Activated CD4-positive, alpha-beta memory T cell treated with anti-CD3 and anti-CD28 coated beads for 36 hours (primary cell): ENCODE results near the gene RNF167. TPM values are rescaled to one million over a fixed set of nuclear protein-coding genes. Genes with fewer than 3 reads are reported as not detected.

Source experiments
- CTCF ChIA-PET: fragments of 350-600 bp; sonication (Branson Sonifier 250); formaldehyde crosslinking; loops from one replicate; lab custom pipeline; 2021; ENCODE audit warnings: antibody characterized with exemption, inconsistent platforms; lab: Charles Lee
- POLR2A ChIA-PET: fragments of 350-600 bp; sonication (Branson Sonifier 250); formaldehyde crosslinking; loops from one replicate; lab custom pipeline; 2021; ENCODE audit warnings: antibody characterized with exemption; lab: Charles Lee
- DNase-seq: peaks from one replicate; pipeline ENCODE4 v3.0.0-alpha.2; 2020
- H3K27ac Mint-ChIP-seq: one replicate; pipeline ENCODE4 v1.8.0; 2021; ENCODE audit warnings: mixed read lengths
- H3K27me3 Mint-ChIP-seq: one replicate; pipeline ENCODE4 v1.8.0; 2021; ENCODE audit warnings: mixed read lengths
- H3K36me3 Mint-ChIP-seq: one replicate; pipeline ENCODE4 v1.8.0; 2021; ENCODE audit warnings: mixed read lengths
- H3K4me1 Mint-ChIP-seq: one replicate; pipeline ENCODE4 v1.8.0; 2021; ENCODE audit warnings: low read depth, mixed read lengths
- H3K4me3 Mint-ChIP-seq: one replicate; pipeline ENCODE4 v1.8.0; 2021; ENCODE audit warnings: mild to moderate bottlenecking, mixed read lengths
- H3K9me3 Mint-ChIP-seq: one replicate; pipeline ENCODE4 v1.8.0; 2021; ENCODE audit warnings: mixed read lengths
- intact Hi-C: fragments of 100-400 bp; cut with micrococcal nuclease; formaldehyde crosslinking; loops from one replicate; pipeline ENCODE4 v1.15.1; 2023
- total RNA-seq, 2 experiments: library from RNA; stranded (reverse); gene quantifications; one replicate each; pipeline ENCODE4 v1.2.3, GENCODE V29; 2021

Gene RNF167
- total RNA-seq, 2 experiments from 2014 or later, result 130 to 157 TPM

DNA sequence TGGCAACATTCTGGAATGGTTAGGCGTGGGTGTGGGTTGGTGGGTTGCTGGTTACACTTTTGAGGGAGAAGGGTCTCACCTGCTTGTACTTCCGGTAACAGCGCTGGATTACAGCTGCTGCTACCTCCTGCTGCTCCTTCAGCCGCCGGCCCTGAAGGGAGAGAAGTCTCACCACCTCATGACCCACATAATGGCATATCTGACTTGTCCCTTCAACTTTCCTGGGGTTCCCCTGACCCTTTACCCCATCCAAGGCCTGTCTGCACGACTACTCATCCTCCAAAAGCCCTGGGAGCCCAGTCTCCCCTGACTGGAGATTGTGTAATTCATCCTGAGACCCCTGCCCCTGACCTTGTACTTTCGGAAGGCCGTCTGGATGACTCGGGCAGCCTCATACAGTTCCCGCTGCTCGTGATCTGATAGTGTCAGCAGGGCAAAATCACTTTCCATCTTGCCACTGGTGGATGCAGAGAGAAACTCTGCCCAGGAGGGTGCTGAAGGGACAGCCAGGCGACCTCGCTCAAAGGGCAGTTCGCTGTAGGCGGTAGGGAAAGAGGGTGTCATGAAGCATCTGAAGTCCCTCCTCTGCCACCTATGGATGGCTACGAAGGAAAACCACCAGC is 29.6 kb downstream of the RNF167 start:
- peaks cover 37% of the 10 kb centered on the region for H3K4me1 Mint-ChIP-seq
- peak; percentile 73 for DNase-seq
- peaks cover 37% of the 10 kb centered on the region for H3K36me3 Mint-ChIP-seq
- intact Hi-C loops, result loop anchor here (1.0 to 5.0 kb wide), 4 partner anchors 18 to 63 kb away; partner anchors contain the start of genes CAMTA2, INCA1 and KIF1C
- CTCF ChIA-PET, result interaction anchor here (0.7 to 3.1 kb wide), 9 partner anchors 9 to 179 kb away, joined by 3 to 21 read pairs (median 4); partner anchors contain the start of gene CAMTA2
- H3K4me3 Mint-ChIP-seq, result no peak overlapping the region
- no peaks in the 10 kb centered on the region for H3K27me3 Mint-ChIP-seq
- peaks cover 3% of the 10 kb centered on the region for H3K9me3 Mint-ChIP-seq
- no peak overlapping the region for H3K27ac Mint-ChIP-seq
- POLR2A ChIA-PET, result interaction anchor here (0.7 to 10.7 kb wide), 10 partner anchors 11 to 180 kb away, joined by 3 to 346 read pairs (median 4); partner anchors contain the start of genes C17orf107, CAMTA2, CHRNE and ENO3

DNA sequence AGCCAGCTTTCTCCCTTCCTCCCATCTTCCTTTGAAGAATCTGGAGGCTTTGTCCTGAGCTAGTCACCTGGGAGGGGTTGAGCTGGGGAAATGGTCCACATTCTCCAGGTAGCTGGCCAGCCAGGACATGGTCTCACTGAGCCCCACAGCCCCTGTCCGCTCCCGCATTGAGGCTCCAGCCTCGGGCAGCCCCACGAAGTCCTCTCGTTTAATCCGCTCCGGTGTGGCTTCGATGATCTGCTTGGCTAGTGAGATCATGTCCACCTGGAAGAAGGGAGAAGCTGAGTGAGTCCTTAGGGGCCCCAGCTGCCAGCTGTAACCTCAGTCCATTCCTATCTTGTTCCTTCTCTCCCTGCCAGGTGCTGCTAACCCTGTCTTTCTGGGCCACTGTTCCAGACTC is 30.2 kb downstream of the RNF167 start:
- intact Hi-C loops, result no loop called here
- H3K36me3 Mint-ChIP-seq, result peaks cover 34% of the 10 kb centered on the region
- no peak overlapping the region for H3K4me3 Mint-ChIP-seq
- ChIA-PET POLR2A (interaction anchor here (1.0 to 10.7 kb wide), 7 partner anchors 10 to 109 kb away, joined by 3 to 346 read pairs (median 9); partner anchors contain the start of genes CAMTA2, ENO3, INCA1 and KIF1C), CTCF (interaction anchor here (0.7 to 3.1 kb wide), 8 partner anchors 8 to 180 kb away, joined by 3 to 21 read pairs (median 4); partner anchors contain the start of gene CAMTA2)
- H3K4me1 Mint-ChIP-seq, result peaks cover 33% of the 10 kb centered on the region
- H3K27ac Mint-ChIP-seq, result no peak overlapping the region
- DNase-seq, result no peak
- no peaks in the 10 kb centered on the region for H3K27me3 Mint-ChIP-seq
- H3K9me3 Mint-ChIP-seq, result peaks cover 3% of the 10 kb centered on the region

DNA sequence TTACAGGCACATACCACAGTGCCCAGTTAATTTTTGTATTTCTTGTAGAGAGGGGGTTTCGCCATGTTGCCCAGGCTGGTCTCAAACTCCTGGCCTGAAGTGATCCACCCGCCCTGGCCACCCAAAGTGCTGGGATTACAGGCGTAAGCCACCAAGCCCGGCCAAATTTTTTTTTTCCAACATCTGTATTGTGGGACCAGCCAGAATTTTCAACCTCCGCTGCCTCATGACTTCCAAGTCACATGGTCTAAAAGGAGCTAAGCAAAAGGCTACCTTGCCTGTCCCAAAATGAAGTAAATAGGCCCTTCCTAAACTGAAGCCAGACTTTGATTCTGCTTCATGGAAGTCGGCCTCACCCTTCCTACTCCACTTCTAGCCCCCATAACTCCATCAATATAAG is 31.8 kb downstream of the RNF167 start:
- POLR2A ChIA-PET, result interaction anchor here (10.7 kb wide), 1 partner anchor 24 kb away, joined by 346 read pairs; the partner anchor contains the start of genes ENO3, PFN1, RNF167 and SLC25A11
- peaks cover 22% of the 10 kb centered on the region for H3K4me1 Mint-ChIP-seq
- intact Hi-C loops, result no loop called here
- H3K4me3 Mint-ChIP-seq, result no peak overlapping the region
- no peak for DNase-seq
- H3K27me3 Mint-ChIP-seq, result no peaks in the 10 kb centered on the region
- CTCF ChIA-PET, result interaction anchor here (0.9 to 2.9 kb wide), 2 partner anchors 8 to 11 kb away, joined by 3 to 21 read pairs; no protein-coding TSS in a partner anchor
- no peak overlapping the region for H3K27ac Mint-ChIP-seq
- H3K36me3 Mint-ChIP-seq, result peaks cover 31% of the 10 kb centered on the region
- no peaks in the 10 kb centered on the region for H3K9me3 Mint-ChIP-seq

DNA sequence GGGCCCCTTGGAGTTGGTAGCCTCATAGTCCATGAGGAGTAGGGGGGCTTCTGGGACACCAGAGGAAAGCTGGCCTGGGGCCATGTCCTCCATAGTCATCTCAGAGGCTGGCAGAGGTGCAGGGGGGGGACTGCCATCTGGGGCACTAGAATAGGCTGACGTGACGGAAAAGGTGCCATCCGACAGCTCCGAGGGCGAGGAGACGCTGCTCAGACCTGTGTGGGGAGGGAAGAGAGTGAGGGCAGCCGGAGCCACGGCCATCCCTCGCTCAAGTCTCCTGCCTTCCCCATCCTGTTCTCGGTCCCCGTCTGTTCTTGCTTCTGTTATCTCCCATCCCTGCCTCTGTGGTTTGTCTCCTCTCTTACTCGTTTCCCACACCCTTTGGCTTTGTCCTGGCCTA is 32.3 kb downstream of the RNF167 start:
- Mint-ChIP-seq H3K36me3 (peaks cover 34% of the 10 kb centered on the region), H3K9me3 (no peaks in the 10 kb centered on the region), H3K27ac (no peak overlapping the region), H3K27me3 (no peaks in the 10 kb centered on the region), H3K4me3 (no peak overlapping the region), H3K4me1 (peaks cover 22% of the 10 kb centered on the region)
- no peak for DNase-seq
- ChIA-PET CTCF (no interaction called here), POLR2A (no interaction called here)
- intact Hi-C loops, result no loop called here

DNA sequence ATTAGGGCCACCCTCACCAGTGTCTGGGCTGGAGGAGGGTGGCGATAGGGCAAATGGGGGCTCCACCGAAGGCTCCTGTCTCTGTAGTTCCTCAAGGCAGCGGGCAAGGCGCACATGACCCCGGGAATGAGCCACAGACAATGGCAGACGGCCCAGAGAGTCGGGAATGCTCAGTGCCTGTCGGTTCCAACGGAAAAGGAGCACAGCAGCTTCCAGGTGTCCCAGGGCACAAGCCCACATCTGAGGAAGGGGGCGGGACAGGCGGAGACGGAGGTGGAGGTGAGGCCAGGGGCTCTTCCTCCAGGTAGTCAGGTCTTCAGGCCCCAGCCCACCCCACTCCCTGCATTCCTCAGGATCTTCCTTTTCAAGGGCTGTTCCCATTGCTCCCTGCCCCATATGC is 32.7 kb downstream of the RNF167 start:
- Mint-ChIP-seq H3K4me1 (peaks cover 22% of the 10 kb centered on the region), H3K27me3 (no peaks in the 10 kb centered on the region), H3K9me3 (no peaks in the 10 kb centered on the region), H3K4me3 (no peak overlapping the region), H3K36me3 (peaks cover 38% of the 10 kb centered on the region), H3K27ac (no peak overlapping the region)
- ChIA-PET POLR2A (no interaction called here), CTCF (interaction anchor here (1.2 kb wide), 1 partner anchor 34 kb away, joined by 3 read pairs; no protein-coding TSS in a partner anchor)
- intact Hi-C loops, result no loop called here
- DNase-seq, result no peak

DNA sequence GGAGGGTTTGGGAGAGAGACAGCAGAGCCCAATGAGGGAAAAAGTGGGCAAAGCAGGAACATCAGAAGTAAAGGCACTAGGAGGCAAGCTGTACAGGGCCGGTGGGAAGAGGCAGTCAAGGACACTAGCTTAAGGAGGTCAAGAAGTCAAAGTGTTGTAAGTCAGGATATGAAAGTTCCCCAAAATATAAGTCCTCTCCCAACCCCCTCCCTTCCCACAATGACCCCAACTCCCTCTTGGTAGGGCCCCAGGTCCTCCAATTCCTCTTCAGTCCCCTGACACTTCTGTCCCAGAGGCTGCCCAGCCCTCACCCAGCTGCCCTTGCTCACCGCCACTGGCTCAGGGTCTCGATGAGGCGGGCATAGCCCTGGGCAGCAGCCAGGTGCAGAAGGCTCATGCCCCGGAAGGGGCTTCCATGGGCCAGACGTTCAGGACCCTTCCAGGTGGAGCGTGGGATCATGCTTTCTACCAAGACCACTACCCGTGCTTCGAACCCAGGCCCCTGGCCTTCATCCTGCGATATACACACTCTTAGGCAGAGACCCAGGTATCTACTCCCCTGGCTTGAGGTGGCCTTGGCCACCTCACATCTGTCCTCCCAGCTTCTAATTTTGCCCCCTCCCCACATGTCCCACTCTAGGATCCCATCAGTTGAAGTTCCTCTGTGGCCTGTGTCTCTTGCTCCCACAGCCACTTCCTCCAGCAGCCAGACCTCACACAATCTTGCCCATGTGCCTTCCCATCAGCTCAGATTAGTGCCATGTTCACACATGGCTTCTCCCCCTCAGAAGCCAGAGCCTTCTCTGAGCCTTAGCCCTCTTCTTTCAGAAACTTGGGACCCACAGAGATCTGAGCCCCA is 33.4 kb downstream of the RNF167 start:
- H3K4me1 Mint-ChIP-seq, result peaks cover 22% of the 10 kb centered on the region
- no peaks in the 10 kb centered on the region for H3K27me3 Mint-ChIP-seq
- intact Hi-C loops, result no loop called here
- H3K4me3 Mint-ChIP-seq, result no peak overlapping the region
- DNase-seq, result no peak
- ChIA-PET CTCF (interaction anchor here (1.2 kb wide), 1 partner anchor 33 kb away, joined by 3 read pairs; no protein-coding TSS in a partner anchor), POLR2A (no interaction called here)
- H3K36me3 Mint-ChIP-seq, result peaks cover 38% of the 10 kb centered on the region
- H3K9me3 Mint-ChIP-seq, result no peaks in the 10 kb centered on the region
- H3K27ac Mint-ChIP-seq, result no peak overlapping the region

DNA sequence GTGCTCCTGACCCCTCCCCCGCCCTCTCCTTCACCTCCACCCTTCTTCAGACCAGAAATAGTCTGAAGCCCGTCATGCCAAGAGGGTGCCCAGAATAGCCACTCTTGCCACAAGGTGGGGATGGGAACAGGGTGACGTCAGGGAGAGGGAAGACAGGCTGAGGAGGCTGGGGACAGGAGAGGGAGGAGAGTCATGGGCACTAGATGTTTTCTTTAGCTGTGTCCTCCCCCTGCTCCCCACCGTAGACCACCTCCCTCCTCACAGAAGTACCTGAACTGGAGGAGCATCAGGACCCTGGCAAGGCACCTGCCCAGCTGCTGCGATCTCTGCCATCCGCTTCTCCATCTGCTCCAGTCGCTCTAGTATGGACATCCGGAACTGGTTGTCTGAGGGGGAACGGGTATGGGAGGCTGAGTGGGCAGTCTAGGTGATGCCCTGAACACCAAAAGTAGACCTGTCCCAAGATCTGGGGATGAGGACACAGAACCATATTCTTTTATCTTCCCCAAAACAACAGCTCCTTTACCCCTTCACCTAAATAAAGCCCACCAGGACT is 34.1 kb downstream of the RNF167 start:
- intact Hi-C loops, result no loop called here
- H3K27ac Mint-ChIP-seq, result no peak overlapping the region
- no peaks in the 10 kb centered on the region for H3K27me3 Mint-ChIP-seq
- H3K9me3 Mint-ChIP-seq, result no peaks in the 10 kb centered on the region
- no peak overlapping the region for H3K4me3 Mint-ChIP-seq
- DNase-seq, result no peak
- peaks cover 38% of the 10 kb centered on the region for H3K36me3 Mint-ChIP-seq
- H3K4me1 Mint-ChIP-seq, result peaks cover 20% of the 10 kb centered on the region
- ChIA-PET POLR2A (no interaction called here), CTCF (interaction anchor here (0.9 to 1.5 kb wide), 5 partner anchors 12 to 89 kb away, joined by 3 to 5 read pairs (median 3); partner anchors contain the start of gene CAMTA2)

DNA sequence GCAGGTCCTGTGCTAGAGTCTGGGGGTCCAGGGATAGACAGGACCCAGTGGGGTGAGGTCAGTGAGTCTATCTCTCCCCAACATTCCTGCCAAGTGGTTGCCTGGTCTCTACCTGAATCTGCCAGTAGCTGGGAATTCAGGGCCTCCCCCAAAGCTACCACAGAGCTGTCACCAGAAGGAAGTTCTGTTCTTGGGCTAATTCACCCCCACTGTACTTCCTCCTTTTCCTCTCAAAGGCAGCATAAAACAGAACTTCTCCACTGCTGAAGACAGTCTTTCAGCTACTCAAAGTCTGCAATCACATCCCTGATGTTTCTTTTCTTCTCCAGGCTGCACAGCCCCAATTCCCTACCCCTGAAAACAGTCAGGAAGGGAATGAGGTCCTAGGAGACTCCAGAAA is 38.7 kb downstream of the RNF167 start:
- H3K4me3 Mint-ChIP-seq, result no peak overlapping the region
- no peaks in the 10 kb centered on the region for H3K27me3 Mint-ChIP-seq
- peaks cover 16% of the 10 kb centered on the region for H3K4me1 Mint-ChIP-seq
- DNase-seq, result no peak
- H3K27ac Mint-ChIP-seq, result no peak overlapping the region
- intact Hi-C loops, result no loop called here
- peaks cover 34% of the 10 kb centered on the region for H3K36me3 Mint-ChIP-seq
- ChIA-PET CTCF (interaction anchor here (1.0 to 5.1 kb wide), 4 partner anchors 9 to 85 kb away, joined by 3 to 57 read pairs (median 9); partner anchors contain the start of genes RNF167 and SLC25A11), POLR2A (interaction anchor here (0.5 kb wide), 1 partner anchor 16 kb away, joined by 4 read pairs; no protein-coding TSS in a partner anchor)
- no peaks in the 10 kb centered on the region for H3K9me3 Mint-ChIP-seq

DNA sequence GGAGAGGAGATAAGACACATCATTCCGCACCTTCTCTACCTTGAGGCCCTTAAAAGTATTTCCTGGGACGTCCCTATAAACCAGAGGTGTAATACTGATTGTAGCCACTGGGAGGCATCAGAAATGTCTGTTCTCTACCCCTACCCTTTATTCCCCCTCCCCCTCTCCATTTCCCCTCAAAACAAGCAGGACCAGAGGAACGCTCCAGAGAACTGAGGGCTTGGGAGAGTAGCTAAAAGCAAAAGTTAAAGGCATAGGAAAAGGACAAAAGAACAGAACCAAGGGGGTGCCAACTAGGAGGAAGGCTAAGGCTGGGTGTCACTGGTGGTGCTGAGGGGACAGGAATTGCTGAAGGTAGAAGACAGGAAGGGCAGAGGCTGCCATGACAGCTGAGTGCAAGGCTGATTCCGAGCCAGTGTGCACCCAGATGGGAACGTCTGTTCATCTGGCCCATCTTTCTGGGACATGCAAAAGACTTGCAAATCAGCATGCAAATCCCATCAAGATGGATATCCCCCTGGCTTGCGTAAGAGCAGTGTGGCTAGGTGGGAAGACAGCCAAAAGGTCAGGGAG is 40.7 kb downstream of the RNF167 start:
- Mint-ChIP-seq H3K27ac (peak overlapping the region; percentile 34), H3K9me3 (no peaks in the 10 kb centered on the region), H3K4me3 (no peak overlapping the region), H3K4me1 (peaks cover 23% of the 10 kb centered on the region), H3K27me3 (no peaks in the 10 kb centered on the region), H3K36me3 (peaks cover 33% of the 10 kb centered on the region)
- ChIA-PET POLR2A (interaction anchor here (0.5 to 1.7 kb wide), 4 partner anchors 11 to 81 kb away, joined by 3 to 10 read pairs (median 4); partner anchors contain the start of gene C17orf107), CTCF (interaction anchor here (0.6 to 5.1 kb wide), 16 partner anchors 9 to 83 kb away, joined by 3 to 57 read pairs (median 4); partner anchors contain the start of genes INCA1, KIF1C and SPAG7)
- intact Hi-C loops, result loop anchor here (1.0 to 2.0 kb wide), 2 partner anchors 16 to 82 kb away; partner anchors contain the start of genes INCA1 and KIF1C
- peak; percentile 40 for DNase-seq

DNA sequence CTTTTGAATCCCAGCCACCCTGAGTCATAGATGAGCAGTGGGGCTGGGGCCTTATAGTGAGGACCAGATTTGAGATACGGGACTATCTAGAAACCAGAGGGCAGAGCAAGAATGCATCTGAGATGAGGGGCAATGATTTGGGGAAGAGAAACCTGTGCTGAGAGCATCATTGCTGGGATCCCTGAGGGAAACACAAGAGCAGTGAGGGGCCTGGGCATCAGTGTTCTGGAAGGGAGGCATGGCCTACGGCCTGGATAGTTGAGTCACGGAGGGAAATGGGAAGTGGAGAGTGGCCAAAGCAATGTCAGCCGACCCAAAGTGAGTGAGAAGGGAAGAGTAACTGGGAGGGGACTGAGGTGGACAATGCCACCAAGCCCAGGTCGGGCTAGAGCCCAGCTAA is 42.2 kb downstream of the RNF167 start:
- H3K9me3 Mint-ChIP-seq, result no peaks in the 10 kb centered on the region
- no peak overlapping the region for H3K27ac Mint-ChIP-seq
- H3K27me3 Mint-ChIP-seq, result no peaks in the 10 kb centered on the region
- H3K4me1 Mint-ChIP-seq, result peaks cover 33% of the 10 kb centered on the region
- no peak overlapping the region for H3K4me3 Mint-ChIP-seq
- POLR2A ChIA-PET, result no interaction called here
- CTCF ChIA-PET, result interaction anchor here (1.2 to 1.5 kb wide), 2 partner anchors 11 to 80 kb away, joined by 3 read pairs; no protein-coding TSS in a partner anchor
- intact Hi-C loops, result no loop called here
- H3K36me3 Mint-ChIP-seq, result peaks cover 26% of the 10 kb centered on the region
- no peak for DNase-seq
